Lower lobe of right lung (tissue), 2 donors: ENCODE data around the gene MPND. TPM values are rescaled to one million over a fixed set of nuclear protein-coding genes. Genes with fewer than 3 reads are reported as not detected.

Source experiments
- ATAC-seq, 2 donors: fragments of 200-7000 bp; cut with Tn5 transposase; one replicate each; pipeline ENCODE4 v1.9.1; 2020 to 2022; ENCODE audit warnings: mild to moderate bottlenecking in 2 of 2, moderate library complexity in 2 of 2
- DNase-seq: peaks from one replicate; pipeline ENCODE4 v3.0.0-alpha.2; 2020
- H3K27ac ChIP-seq: fragments of 200-600 bp; one replicate; pipeline ENCODE4 v1.8.0; 2022
- H3K27me3 ChIP-seq: fragments of 200-600 bp; one replicate; pipeline ENCODE4 v1.8.0; 2022; ENCODE audit warnings: low read depth
- H3K36me3 ChIP-seq: fragments of 200-600 bp; one replicate; pipeline ENCODE4 v1.8.0; 2022; ENCODE audit warnings: mild to moderate bottlenecking
- H3K4me1 ChIP-seq: fragments of 200-600 bp; one replicate; pipeline ENCODE4 v1.8.0; 2022
- H3K4me3 ChIP-seq: fragments of 200-600 bp; one replicate; pipeline ENCODE4 v1.8.0; 2022; ENCODE audit warnings: mild to moderate bottlenecking
- H3K9me3 ChIP-seq: fragments of 200-600 bp; one replicate; pipeline ENCODE4 v1.8.0; 2022
- CTCF ChIP-seq: fragments of 200-600 bp; IDR thresholded peaks from one replicate; pipeline ENCODE4 v1.8.0; 2022; ENCODE audit warnings: antibody characterized with exemption, mild to moderate bottlenecking
- intact Hi-C: fragments of 100-400 bp; cut with DNase I; formaldehyde crosslinking; loops from one replicate; pipeline ENCODE4 v1.11.0; 2022
- total RNA-seq: library from RNA; stranded (reverse); fragmentation: NEBNext Ultra II Directional; extraction: Animal tissue kit (Norgen Biotek cat#: 25700); gene quantifications from one replicate; pipeline ENCODE4 v1.2.1, GENCODE V29; 2021
- donor health status: DM: no; HTN: yes; CAD: no; lungs with severe emphysema.

MPND gene
- total RNA-seq, 1 donor from 2014 or later = 41.2 TPM

- DNase-seq = no peak
- Histone ChIP-seq H3K27me3 (no peaks in the 10 kb centered on the region), H3K4me1 (peaks cover 85% of the 10 kb centered on the region), H3K36me3 (peaks cover 25% of the 10 kb centered on the region), H3K27ac (peak overlapping the region; percentile 85), H3K4me3 (no peak overlapping the region), H3K9me3 (no peaks in the 10 kb centered on the region)
- no peak for ATAC-seq
- intact Hi-C loops = no loop called here
- no peak for TF ChIP-seq CTCF
Measured at GRCh38 chr19:4370418-4371041, 27.2 kb downstream of the MPND start.

GRCh38 chr19:4371247-4372164, 28.1 kb downstream of the MPND start:
- peaks cover 16% of the 10 kb centered on the region for H3K36me3 ChIP-seq
- intact Hi-C loops = no loop called here
- DNase-seq (no peak), ATAC-seq (no peak)
- H3K9me3 ChIP-seq = no peaks in the 10 kb centered on the region
- peak overlapping the region; percentile 85 for H3K27ac ChIP-seq
- H3K27me3 ChIP-seq = no peaks in the 10 kb centered on the region
- peaks cover 95% of the 10 kb centered on the region for H3K4me1 ChIP-seq
- no peak overlapping the region for H3K4me3 ChIP-seq
- TF ChIP-seq CTCF = no peak

GRCh38 chr19:4372165-4373012, 29.0 kb downstream of the MPND start:
- H3K27ac ChIP-seq = peak overlapping the region; percentile 85
- peaks cover 9% of the 10 kb centered on the region for H3K36me3 ChIP-seq
- ATAC-seq (no peak), DNase-seq (no peak)
- H3K4me1 ChIP-seq = peaks cover 99% of the 10 kb centered on the region
- intact Hi-C loops = no loop called here
- H3K4me3 ChIP-seq = no peak overlapping the region
- no peaks in the 10 kb centered on the region for H3K27me3 ChIP-seq
- no peak for TF ChIP-seq CTCF
- no peaks in the 10 kb centered on the region for H3K9me3 ChIP-seq

GRCh38 chr19:4373013-4373367, 29.6 kb downstream of the MPND start:
- Histone ChIP-seq H3K4me1 (peaks cover 96% of the 10 kb centered on the region), H3K27me3 (no peaks in the 10 kb centered on the region), H3K4me3 (no peak overlapping the region), H3K27ac (peak overlapping the region; percentile 85), H3K36me3 (peaks cover 3% of the 10 kb centered on the region), H3K9me3 (no peaks in the 10 kb centered on the region)
- intact Hi-C loops = no loop called here
- no peak for ATAC-seq
- no peak for DNase-seq
- no peak for TF ChIP-seq CTCF
